Neural cell (in vitro differentiated cells): ENCODE results near the gene TMC2.

ENCODE experiments used
- CTCF ChIP-seq: fragments of 450-650 bp; IDR thresholded peaks from 2 replicates; pipeline ENCODE4 v1.5.1; 2014; ENCODE audit warnings: antibody characterized with exemption, mild to moderate bottlenecking, moderate library complexity; ENCODE audit not compliant: poor library complexity, severe bottlenecking
- EP300 ChIP-seq: fragments of 450-650 bp; conservative IDR thresholded peaks from 2 replicates; pipeline ENCODE4 v1.6.1; 2014; ENCODE audit warnings: antibody characterized with exemption, mild to moderate bottlenecking, moderate library complexity; ENCODE audit not compliant: poor library complexity, severe bottlenecking
- EZH2 ChIP-seq: fragments of 200-600, 300-800 bp; shearing (Covaris generic), sonication (generic); IDR thresholded peaks from 2 replicates; pipeline ENCODE4 v1.6.1; 2014; ENCODE audit warnings: antibody characterized with exemption, low read length, borderline replicate concordance, mild to moderate bottlenecking; ENCODE audit not compliant: insufficient read depth, poor library complexity, severe bottlenecking
- MXI1 ChIP-seq: fragments of 450-650 bp; conservative IDR thresholded peaks from 2 replicates; pipeline ENCODE4 v1.6.1; 2014; ENCODE audit warnings: antibody characterized with exemption, mild to moderate bottlenecking; ENCODE audit not compliant: poor library complexity, severe bottlenecking
- POLR2AphosphoS5 ChIP-seq: IDR thresholded peaks from 2 replicates; pipeline ENCODE4 v1.6.1; 2012
- RAD21 ChIP-seq: fragments of 450-650 bp; conservative IDR thresholded peaks from 2 replicates; pipeline ENCODE4 v1.6.1; 2014; ENCODE audit warnings: antibody characterized with exemption, mild to moderate bottlenecking, moderate library complexity
- TAF1 ChIP-seq: IDR thresholded peaks from 2 replicates; pipeline ENCODE4 v1.6.1; 2012; ENCODE audit warnings: low read depth

- TF ChIP-seq EZH2 = no peak
- TF ChIP-seq CTCF = no peak
- TF ChIP-seq EP300 = no peak
- TF ChIP-seq POLR2AphosphoS5 = no peak
- no peak for TF ChIP-seq RAD21
- no peak for TF ChIP-seq TAF1
- no peak for TF ChIP-seq MXI1
Measured at GRCh38 chr20:2654384-2654822, 118.0 kb downstream of the TMC2 start.
